ENCODE data around the gene ZNF385D.
"Not testable (repeated sequence)": the region's sequence is repeated elsewhere in the genome, so short reads cannot be mapped to it uniquely, and the experiment has no call there.

ZNF385D gene

DNA sequence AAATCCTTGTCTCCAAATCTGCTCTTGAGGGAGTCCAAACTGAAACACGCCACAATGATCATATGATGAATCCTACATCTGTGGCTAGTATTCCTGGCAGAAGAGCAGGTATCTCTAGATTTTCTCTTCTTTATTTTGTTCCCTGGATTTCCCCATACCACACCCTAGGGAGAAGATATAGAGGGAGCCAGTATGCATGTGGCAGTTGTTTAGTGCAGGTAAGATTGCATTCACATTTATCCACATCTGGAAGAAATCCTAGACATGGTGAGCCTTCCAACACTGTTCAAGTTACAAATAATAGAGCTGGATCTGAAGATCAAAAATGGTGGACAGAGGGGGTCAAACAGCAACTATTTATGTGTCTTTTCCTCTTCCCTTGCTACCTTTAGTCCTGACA, 316.7 kb downstream of the ZNF385D start:
- no peak for DNase-seq

DNA sequence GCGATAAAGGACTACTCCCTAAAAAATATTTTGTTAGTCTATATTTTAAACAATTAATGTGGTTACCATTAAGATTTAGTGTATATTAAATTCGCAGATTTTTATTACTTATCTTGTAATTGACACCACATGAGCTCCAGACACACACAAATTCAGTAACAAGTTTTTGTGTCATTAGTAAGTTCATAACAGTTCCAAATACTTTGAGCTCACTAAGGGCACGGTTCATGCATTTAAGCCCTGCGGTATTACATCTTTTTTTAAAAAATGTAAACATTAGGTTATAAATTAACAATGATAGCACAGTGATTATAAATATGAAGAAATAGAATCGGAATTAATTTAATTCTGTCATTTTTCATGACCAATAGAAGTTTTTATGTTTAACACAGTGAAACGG, 317.3 kb downstream of the ZNF385D start:
- DNase-seq: no peak

DNA sequence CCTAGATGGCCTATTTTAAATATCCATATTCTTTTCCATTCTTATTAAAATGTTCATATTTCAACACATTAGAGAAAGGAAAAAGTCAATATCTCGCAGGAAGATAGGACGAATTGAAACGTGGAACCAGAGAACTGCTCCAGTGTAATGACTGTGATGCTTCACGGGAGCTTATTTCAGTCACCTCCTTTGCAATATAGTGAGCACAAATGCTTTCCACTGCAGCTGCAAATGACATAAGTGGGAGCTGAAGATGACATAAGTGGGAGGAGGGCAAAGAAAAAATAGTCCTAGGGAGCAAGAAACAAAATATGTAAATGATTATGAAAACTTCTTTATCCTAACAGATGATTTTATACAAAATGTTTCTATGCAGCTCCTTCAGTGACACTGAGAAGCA, 324.1 kb downstream of the ZNF385D start:
- DNase-seq: no peak

DNA sequence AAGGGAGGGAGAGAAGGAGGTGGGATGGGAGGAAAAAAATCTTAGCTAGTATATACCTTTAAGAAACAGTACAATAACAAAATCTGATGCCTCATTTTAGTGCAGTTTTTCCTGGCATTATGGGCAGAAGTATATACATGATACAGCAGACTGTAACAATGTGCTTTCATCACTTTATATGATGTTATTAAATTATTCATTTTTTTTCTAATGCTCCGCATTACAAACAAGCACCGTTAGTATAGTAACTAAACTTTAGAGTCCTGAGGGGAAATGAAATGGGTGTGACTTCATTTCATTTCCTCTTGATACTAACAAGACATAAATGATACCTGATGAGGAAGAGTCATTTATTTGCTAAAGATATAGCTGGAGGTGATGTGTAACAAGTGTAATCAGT, 325.3 kb downstream of the ZNF385D start:
- no peak for DNase-seq

DNA sequence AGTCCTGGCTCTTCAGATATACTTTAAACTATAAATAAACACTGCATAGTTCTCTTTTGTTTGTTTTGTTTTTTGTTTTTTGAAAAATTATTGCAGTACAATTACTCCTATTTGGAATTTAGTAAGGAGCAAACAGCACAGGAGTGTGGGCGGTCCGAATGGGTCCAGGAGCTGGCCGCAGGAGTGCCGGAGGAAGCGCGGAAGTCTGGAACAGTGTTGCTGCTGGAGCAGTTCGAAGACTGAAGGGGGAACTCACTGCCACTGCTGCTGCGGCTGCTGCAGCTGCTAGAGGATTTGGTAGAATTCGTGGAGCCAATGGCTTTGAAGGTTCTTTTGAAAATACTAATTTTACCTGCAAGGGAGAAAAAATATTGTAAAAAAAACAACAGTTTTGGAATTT, 329.9 kb downstream of the ZNF385D start:
- no peak for DNase-seq

DNA sequence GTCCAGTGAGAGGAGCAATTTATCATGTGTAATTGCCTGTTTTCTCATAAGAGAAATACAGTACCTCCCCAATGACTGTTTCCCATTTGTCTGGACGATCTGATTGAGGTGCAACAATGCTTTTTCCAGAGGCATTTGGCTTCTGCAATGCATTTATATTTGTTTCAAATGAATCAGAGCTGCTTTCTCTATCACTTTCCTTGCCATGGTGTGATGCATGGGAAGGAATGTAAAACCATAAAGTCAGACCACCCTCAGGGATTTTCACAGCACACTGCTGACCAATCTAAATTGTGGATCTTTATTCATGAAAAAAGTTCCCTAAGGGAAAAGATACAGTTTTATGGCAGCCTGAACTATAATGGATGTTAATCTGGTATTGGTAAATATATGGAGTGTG, 333.0 kb downstream of the ZNF385D start:
- no peak for DNase-seq

DNA sequence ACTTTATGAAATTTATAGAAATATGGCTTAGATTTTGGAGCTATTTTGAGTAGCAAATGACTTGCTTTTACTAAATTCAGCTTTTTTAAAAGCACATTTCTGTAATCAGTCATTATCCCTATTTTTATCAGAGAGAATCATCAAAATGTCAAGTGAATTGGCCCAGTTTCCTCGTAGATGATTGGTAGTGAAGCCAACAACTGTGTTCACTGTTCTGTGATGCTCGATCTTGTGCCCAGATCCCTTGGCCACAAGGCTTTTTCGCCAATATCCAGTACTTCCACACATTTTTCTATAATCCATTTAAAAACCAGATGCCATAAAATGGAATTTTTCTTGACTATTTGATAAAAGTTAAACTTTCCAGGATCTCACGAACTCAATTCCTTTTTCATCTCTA, 336.5 kb downstream of the ZNF385D start:
- DNase-seq: no peak

DNA sequence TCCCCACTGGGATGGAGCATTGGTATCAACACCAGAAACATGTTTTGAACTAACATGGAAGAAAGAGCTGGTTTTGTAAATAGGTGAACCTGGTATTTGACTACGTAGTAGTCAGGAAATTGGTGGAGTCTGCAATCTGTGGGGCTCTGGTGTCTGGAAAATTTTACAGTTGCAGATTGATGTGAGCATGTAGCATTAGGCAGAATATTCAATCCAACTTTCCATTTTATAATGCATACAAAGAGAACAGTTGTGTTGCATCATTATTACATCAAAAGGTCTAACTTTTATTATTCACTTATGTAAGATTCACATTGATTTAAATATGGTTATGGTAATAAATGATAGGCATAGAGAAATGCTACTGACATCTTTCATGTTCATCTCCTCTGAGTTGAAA, 340.0 kb downstream of the ZNF385D start:
- DNase-seq: no peak

DNA sequence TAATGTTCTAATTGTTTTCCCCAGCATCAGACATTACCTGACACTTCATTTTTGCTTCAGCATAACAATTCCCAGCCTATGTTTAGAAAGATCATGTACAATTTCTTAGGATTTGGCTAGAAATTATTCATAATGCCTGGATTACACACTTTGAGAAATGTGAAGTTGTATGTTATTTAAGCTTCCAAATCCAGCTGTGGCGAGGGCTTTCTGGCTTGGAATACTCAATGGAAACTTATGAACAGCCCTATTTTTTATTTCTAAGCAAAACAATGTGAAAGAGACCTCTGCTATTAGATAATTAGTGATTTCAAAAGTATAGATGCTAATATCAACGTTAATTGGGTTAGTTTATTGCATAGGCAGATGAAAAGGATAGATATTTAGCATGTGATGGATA, 341.6 kb downstream of the ZNF385D start:
- no peak for DNase-seq

DNA sequence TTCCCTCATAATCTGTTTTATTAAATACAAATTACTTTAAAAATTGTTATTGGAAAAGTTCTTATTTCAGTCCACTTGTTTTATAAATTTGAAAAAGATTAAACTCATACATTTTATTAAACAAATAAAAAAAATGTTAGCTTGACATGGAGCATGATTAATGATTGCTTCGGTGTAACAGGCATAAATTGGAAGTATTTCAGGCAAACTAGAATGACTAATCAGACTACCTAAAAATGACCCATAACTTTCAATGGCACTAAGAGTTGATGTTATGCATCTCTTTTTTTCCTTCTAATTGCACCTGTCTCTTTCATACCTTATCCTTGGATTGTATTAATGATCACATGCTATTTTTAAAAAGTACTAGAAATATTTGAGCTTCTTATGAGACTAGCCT, 343.3 kb downstream of the ZNF385D start:
- DNase-seq: no peak

DNA sequence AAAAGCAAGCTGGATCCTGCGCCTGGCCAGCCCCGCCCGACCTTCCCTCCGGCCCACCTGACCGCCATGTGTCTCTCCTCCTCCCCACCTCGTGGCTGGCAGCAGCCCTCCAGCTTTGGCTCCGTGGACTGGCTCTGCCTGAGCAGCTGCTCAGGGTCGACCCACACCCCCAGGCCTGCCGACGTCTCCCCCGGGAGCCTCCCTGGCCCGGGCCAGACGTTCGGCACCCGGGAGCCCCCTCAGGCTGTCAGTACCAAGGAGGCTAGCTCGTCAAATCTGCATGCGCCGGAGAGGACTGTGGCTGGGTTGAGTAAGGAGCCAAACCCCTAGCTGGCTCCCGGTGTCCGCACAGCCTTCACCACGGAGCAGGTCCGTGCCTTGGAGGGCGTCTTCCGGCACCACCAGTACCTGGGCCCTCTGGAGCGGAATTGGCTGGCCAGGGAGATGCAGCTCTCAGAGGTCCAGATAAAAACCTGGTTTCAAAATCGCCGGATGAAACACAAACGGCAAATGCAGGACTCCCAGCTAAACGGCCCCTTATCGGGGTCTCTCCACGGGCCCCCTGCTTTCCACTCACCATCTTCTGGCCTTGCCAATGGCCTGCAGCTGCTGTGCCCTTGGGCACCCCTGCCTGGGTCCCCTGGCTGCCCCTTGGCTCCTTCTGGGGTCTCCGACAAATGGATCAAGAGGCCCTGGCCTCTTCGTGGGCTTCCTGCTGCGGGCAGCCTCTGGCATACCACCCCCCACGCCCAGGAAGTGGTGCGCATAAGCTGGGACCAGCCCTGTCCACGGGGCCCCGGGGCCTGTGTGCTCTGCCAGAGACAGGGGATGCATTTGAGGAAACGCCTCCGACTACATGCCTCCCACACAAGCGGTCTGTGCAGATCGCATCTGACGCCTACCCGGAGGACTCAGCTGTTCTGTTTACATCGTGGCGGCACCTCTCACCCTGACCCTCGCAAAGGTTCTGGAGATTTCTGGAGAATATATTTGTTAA, 345.0 kb downstream of the ZNF385D start:
- DNase-seq: no peak

DNA sequence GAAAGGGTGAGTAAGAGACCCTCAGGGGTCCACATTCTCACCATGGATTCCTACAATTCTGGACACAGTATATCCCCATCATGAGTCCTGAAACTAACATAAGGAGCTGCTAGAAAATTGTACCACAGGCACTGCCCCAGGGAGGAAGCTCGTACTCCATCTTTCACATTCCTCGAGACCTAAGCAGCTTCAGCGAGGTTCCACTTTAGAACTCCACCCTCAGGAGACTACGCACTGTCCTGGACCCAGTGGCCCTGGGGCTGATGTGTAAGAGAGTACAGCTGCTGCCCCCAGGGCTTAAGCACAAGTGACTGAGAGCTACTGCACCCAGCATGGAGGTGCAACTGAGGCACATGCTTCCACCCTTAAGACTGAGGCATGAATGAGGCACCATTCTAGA, 352.5 kb downstream of the ZNF385D start:
- no peak for DNase-seq

DNA sequence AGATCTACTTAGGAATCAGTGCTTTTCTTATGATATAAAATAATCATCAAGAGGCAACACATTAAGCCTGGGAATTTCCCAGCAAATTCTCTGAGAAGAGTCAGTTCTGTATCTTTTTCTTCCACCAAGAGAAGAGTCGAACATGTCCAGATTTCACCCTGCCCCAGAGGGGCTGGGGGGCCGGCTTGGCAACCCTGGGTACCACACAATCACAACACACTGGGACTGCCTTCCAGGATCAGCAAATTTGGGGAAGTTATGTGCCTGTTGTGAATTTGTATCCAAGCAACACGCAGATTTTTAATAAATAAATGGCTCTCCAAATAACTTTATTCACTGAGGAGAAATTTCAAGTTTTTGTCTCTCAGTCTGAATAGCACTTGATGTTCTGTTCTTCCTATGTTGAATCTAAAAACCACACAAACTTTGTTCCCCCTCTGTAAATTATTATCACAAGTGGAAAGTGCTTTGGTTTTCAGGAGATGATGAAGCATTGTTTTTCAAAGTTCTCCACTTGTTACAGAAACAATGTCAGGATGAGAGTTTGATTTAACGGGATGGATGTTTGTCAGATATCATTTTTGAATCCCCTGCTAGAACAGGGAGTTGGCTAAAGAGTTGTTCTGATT, 357.2 kb downstream of the ZNF385D start:
- no peak for DNase-seq

DNA sequence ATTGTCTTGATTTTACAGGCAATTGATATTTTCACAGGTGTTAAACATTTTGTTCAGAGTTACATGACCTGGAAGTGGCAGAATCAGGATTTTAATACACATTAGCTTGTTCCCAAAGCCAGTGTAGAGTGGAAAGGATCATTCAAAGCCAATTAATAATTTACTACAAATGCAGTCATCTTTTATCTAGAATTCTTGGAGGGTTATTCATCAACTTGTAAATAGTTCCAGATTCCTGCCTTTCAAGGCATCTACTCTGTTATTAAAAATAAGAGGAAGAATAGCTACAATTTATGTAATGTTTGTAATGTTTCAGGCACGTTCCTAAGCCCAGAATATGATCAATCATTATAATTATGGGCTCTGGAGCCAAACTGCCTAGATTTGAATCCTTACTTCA, 358.5 kb downstream of the ZNF385D start:
- DNase-seq: no peak

DNA sequence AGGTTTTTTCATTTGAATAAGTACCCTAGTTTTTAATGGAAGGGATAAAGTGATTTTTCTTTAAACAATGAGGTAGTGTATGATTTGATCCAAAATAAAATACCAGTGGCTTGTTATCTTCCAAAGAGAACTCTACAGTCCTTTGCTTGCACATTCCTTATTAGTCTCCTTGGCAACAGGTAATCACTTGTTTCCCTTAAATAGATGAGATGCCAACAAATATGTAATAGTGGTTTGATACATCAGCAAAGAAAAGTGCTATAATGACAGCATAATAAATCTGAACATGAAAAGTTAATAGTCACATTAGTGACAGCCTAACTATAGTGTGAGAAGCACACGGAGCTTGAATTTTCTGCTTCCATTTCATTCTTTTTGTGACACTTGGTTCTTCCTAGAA, 360.2 kb downstream of the ZNF385D start:
- no peak for DNase-seq

DNA sequence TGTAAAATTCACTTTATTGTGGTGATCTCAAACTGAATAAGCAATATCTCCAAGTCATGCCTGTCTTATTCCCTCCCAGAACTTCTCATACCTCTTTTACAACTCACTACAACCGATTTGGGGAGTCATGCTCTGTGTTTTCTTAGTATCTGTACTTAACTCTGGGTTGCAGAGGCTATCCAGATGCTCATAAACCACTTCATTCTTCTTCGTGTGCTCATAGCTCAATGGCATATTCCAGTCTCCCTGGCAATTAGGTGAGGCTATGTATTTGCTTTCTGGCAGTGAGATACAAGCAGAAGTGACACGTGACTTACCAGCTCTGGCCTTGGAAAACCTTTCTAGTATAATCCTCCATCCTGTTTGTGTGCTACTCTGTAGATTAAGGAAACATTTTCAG, 360.9 kb downstream of the ZNF385D start:
- no peak for DNase-seq

DNA sequence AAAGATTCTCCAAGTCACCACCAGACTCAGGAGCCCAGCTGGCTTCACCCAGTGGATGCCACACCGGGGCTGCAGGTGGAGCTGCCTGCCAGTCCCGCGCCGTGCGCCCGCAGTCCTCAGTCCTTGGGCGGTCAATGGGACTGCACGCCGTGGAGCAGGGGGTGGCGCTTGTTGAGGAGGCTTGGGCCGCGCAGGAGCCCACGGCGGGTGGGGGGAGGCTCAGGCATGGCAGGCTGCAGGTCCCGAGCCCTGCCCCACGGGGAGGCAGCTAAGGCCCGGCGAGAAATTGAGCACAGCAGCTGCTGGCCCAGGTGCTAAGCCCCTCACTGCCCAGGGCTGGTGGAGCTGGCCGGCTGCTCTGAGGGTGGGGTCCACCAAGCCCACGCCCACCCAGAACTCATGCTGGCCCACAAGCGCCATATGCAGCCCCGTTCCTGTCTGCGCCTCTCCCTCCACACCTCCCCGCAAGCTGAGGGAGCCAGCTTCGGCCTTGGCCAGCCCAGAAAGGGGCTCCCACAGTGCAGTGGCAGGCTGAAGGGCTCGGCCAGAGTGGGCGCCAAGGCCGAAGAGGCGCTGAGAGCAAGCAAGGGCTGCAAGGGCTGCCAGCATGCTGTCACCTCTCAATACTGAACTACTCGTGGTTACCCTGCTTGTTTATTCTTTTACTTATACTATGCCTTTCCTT, 363.7 kb downstream of the ZNF385D start:
- not testable (repeated sequence) for DNase-seq

DNA sequence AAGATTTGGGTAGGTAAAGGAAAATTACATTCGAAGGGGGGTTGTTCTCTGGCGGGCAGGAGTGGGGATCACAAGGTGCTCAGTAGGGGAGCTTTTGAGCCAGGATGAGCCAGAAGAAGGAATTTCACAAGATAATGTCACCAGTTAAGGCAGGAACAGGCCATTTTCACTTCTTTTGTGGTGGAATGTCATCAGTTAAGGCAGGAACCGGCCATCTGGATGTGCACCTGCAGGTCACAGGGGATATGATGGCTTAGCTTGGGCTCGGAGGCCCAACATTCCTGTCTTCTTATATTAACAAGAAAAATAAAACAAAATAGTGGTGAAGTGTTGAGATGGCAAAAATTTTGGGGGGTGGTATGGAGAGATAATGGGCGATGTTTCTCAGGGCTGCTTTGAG, 373.0 kb downstream of the ZNF385D start:
- not testable (repeated sequence) for DNase-seq

DNA sequence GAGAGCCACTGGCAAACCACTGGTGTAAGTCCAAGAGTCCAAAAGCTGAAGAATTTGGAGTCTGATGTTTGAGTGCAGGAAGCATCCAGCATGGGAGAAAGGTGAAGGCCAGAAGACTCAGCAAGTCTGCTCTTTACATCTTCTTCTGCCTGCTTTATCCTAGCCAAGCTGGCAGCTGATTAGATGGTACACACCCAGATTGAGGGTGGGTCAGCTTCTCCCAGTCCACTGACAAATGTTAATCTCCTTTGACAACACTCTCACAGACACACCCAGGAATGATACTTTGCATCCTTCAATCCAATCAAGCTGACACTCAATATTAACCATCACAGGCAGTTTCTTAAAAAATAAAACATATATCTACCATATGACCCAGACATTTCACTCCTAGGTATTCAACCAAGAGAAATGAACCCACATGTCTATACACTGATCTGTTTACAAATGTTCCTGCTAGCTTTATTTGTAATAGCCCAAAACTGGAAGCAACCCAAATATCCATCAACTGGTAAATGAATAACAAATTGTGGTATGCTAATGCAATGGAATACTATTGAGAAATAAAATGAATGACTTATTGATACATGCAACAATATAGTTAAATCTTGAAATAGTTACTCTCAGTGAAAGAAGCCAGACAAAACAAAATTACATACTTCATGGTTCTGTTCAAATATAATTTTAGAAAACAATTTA, 373.8 kb downstream of the ZNF385D start:
- DNase-seq: no peak

DNA sequence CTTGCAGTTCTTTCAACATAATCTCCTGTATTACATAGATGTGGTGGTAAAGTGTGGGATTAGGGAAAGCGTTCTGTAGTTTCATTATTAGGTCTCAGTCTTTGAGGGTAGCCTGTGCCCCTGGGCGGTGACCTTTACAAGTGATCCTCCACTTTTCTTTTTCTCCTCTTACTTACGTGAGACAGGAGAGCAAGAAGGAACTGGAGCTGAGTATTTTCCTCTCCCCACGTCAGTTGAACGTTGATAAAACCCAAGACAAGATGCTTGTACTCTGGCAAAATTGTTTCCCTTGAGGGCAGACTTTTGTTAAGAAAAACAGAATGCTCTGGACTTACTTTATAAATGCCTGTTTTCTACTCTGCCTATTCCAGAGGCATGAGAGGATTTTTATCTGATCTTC, 378.7 kb downstream of the ZNF385D start:
- DNase-seq: no peak

All from CD4-positive, alpha-beta T cell treated with Interleukin-12 subunit alpha and Interleukin-12 subunit beta, for 1 hour (primary cell).